Lower leg skin (tissue), 3 donors: ENCODE results near the gene ADAMTS6.

Experiments
- CTCF ChIP-seq, 3 donors: fragments of 450-650 bp; IDR thresholded peaks; one replicate each; pipeline ENCODE4 v1.5.1; 2016; ENCODE audit warnings: antibody characterized with exemption in 3 of 3, mild to moderate bottlenecking in 3 of 3, moderate library complexity in 2 of 3
- POLR2A ChIP-seq, 2 donors: fragments of 450-650 bp; IDR thresholded peaks; one replicate each; pipeline ENCODE4 v1.6.1; 2016 to 2017; ENCODE audit warnings: antibody characterized with exemption in 2 of 2, mild to moderate bottlenecking in 1 of 2, moderate library complexity in 1 of 2

DNA sequence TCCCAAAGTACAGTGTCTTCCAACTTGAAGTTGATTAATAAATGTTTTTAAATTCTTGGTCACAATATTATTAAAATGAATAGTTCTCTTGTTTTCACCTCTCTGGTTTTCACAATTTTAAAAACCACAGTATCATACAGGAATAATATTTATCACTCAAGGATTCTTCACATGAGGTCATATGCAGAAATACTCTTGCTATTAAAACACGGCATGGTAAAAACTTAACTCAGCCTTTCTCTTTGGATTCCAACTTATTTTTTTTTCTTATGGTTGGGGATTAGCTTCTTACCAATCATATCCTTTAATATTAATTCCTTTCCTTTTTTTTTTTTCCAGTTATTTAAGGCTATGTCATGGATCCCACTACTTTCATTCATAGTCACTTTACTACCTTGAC, 289.4 kb downstream of the ADAMTS6 start:
- TF ChIP-seq CTCF (IDR thresholded peaks at IDR 0.05), result no peak
- no peak for TF ChIP-seq POLR2A (IDR thresholded peaks at IDR 0.05)
